GM18502 (cell line): ENCODE results near the gene PLEKHH2.

Experiments
- ATAC-seq: cut with Tn5 transposase; IDR thresholded peaks from one replicate; pipeline ENCODE4 v1.9.1; 2021; ENCODE audit warnings: mild to moderate bottlenecking; ENCODE audit not compliant: unreplicated experiment, poor library complexity

The PLEKHH2 gene

GRCh38 chr2:43800894-43801293 lies 163.8 kb downstream of the PLEKHH2 start:
- no peak for ATAC-seq

DNA sequence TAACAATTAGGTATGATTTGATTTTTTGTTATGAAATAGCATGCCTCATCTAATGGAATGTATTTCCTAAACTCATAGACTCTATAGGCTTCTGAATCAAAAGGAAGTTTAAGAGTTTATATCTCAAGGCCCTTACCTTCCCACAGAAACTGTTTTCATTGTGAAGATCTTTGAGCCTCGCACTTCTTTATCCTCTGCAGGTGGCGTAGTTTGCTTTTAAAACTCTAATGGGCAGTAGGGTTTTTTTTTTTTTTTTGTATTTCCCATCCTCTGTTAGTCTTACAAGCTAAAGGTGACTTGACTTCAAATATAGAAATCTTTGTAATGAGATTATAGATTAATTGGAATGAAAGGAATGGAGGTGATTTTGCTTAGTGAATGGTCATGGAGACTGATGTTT lies 165.1 kb downstream of the PLEKHH2 start:
- no peak for ATAC-seq

- ATAC-seq: no peak
These were observed 166.1 kb downstream of the PLEKHH2 start for GRCh38 chr2:43803113-43803512.

- no peak for ATAC-seq
These were observed 169.6 kb downstream of the PLEKHH2 start for GRCh38 chr2:43806719-43807031.

- no peak for ATAC-seq
These were observed 173.4 kb downstream of the PLEKHH2 start for GRCh38 chr2:43810452-43810851.

- ATAC-seq: no peak
These were observed 173.8 kb downstream of the PLEKHH2 start for GRCh38 chr2:43810888-43811287.

DNA sequence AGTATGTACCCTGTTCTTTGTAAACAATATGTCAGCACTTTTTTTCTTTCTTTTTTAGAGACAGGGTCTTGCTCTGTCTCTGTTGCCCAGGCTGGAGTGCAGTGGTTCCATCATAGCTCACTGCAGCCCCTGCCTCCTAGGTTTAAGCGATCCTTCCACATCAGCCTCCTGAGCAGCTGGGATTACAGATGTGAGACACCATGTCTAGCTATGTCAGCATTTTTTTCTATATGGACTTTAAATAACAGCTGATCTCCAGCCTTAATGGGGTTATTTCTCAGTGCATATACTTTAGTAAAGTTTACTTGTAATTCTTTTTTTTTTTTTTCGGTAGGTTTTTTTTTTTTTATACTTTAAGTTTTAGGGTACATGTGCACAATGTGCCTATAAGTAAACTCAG lies 174.9 kb downstream of the PLEKHH2 start:
- no peak for ATAC-seq

DNA sequence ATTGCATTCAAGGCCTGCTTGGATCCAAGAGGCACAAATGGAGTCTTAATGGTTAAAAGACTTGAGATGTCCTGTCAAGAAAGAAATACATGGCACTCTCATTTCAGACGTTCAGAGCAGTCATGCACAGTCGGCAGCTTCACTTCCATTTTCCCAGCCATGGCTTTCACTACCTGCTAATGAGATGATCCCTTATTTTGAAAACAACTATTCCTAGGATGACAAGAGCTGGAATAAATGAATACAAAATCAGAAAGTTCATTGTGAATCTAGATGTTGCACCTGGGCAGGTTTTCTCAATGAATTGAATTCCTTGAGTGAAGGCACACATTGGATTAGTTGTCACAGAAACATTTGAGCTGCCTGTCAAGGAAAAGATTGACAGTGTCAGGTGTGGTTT lies 175.9 kb downstream of the PLEKHH2 start:
- ATAC-seq: no peak

GRCh38 chr2:43814711-43815110 lies 177.7 kb downstream of the PLEKHH2 start:
- no peak for ATAC-seq
